Fibroblast of the conjunctiva (primary cell): ENCODE results near the gene INSL3.

Source experiments
- DNase-seq: peaks from one replicate; pipeline ENCODE4 v3.0.0-alpha.2; 2010; ENCODE audit warnings: low read depth

The INSL3 gene

GRCh38 chr19:17846146-17846545, 24.8 kb upstream of the INSL3 start:
- DNase-seq = no peak

GRCh38 chr19:17843908-17844490, 22.7 kb upstream of the INSL3 start:
- no peak for DNase-seq

GRCh38 chr19:17843292-17843827, 22.0 kb upstream of the INSL3 start:
- no peak for DNase-seq

- DNase-seq = no peak
These were observed 21.5 kb upstream of the INSL3 start for GRCh38 chr19:17842663-17843291.

GRCh38 chr19:17841810-17842662, 20.7 kb upstream of the INSL3 start:
- DNase-seq = peak; percentile 83

- DNase-seq = no peak
These were observed 20.1 kb upstream of the INSL3 start for GRCh38 chr19:17841371-17841809.

GRCh38 chr19:17840019-17840418, 18.7 kb upstream of the INSL3 start:
- no peak for DNase-seq

- no peak for DNase-seq
These were observed 16.7 kb upstream of the INSL3 start for GRCh38 chr19:17837972-17838371.

GRCh38 chr19:17836530-17836929, 15.2 kb upstream of the INSL3 start:
- DNase-seq = no peak

GRCh38 chr19:17835182-17836006, 14.1 kb upstream of the INSL3 start:
- no peak for DNase-seq

- DNase-seq = no peak
These were observed 13.2 kb upstream of the INSL3 start for GRCh38 chr19:17834350-17835181.

GRCh38 chr19:17832443-17833208, 11.3 kb upstream of the INSL3 start:
- DNase-seq = no peak

- no peak for DNase-seq
These were observed 10.1 kb upstream of the INSL3 start for GRCh38 chr19:17831419-17831888.

GRCh38 chr19:17830567-17831418, 9.5 kb upstream of the INSL3 start:
- DNase-seq = peak; percentile 57

- DNase-seq = no peak
These were observed 8.7 kb upstream of the INSL3 start for GRCh38 chr19:17829855-17830566.

GRCh38 chr19:17826508-17827056, 5.3 kb upstream of the INSL3 start:
- DNase-seq = no peak

GRCh38 chr19:17824339-17824738, 3.0 kb upstream of the INSL3 start:
- DNase-seq = no peak

GRCh38 chr19:17817668-17818363, 3.5 kb downstream of the INSL3 start:
- DNase-seq = no peak
